ENCODE measurements around the gene CNTN4. TPM values are rescaled to one million over a fixed set of nuclear protein-coding genes. Genes with fewer than 3 reads are reported as not detected.

CNTN4 gene
- total RNA-seq, 1 donor from 2014 or later: 48.3 TPM

GRCh38 chr3:2484162-2485026 is 385.7 kb downstream of the CNTN4 start:
- no peak for TF ChIP-seq CTCF (IDR thresholded peaks at IDR 0.05)
- no peak overlapping the region for H3K4me3 Mint-ChIP-seq (ENCODE audit: unreplicated experiment)
- peaks cover 21% of the 10 kb centered on the region for H3K9me3 Mint-ChIP-seq (ENCODE audit: unreplicated experiment)
- no peak overlapping the region for H3K27ac Mint-ChIP-seq (ENCODE audit: unreplicated experiment)
- H3K4me1 Mint-ChIP-seq (ENCODE audit: unreplicated experiment): no peaks in the 10 kb centered on the region
- no peaks in the 10 kb centered on the region for H3K27me3 Mint-ChIP-seq (ENCODE audit: unreplicated experiment)
- DNase-seq (ENCODE audit: extremely low spot score, unreplicated experiment): no peak
- no peaks in the 10 kb centered on the region for H3K36me3 Mint-ChIP-seq (ENCODE audit: unreplicated experiment)

GRCh38 chr3:2485027-2485375 is 386.3 kb downstream of the CNTN4 start:
- no peak for DNase-seq (ENCODE audit: extremely low spot score, unreplicated experiment)
- no peaks in the 10 kb centered on the region for H3K36me3 Mint-ChIP-seq (ENCODE audit: unreplicated experiment)
- TF ChIP-seq CTCF (IDR thresholded peaks at IDR 0.05): no peak
- no peaks in the 10 kb centered on the region for H3K4me1 Mint-ChIP-seq (ENCODE audit: unreplicated experiment)
- H3K27me3 Mint-ChIP-seq (ENCODE audit: unreplicated experiment): no peaks in the 10 kb centered on the region
- peaks cover 18% of the 10 kb centered on the region for H3K9me3 Mint-ChIP-seq (ENCODE audit: unreplicated experiment)
- H3K4me3 Mint-ChIP-seq (ENCODE audit: unreplicated experiment): no peak overlapping the region
- no peak overlapping the region for H3K27ac Mint-ChIP-seq (ENCODE audit: unreplicated experiment)

GRCh38 chr3:2495746-2496145 is 397.1 kb downstream of the CNTN4 start:
- TF ChIP-seq CTCF (IDR thresholded peaks at IDR 0.05): no peak

GRCh38 chr3:2504912-2505311 is 406.2 kb downstream of the CNTN4 start:
- Mint-ChIP-seq H3K4me3 (ENCODE audit: unreplicated experiment) (no peak overlapping the region), H3K27me3 (ENCODE audit: unreplicated experiment) (no peaks in the 10 kb centered on the region), H3K4me1 (ENCODE audit: unreplicated experiment) (peaks cover 7% of the 10 kb centered on the region), H3K36me3 (ENCODE audit: unreplicated experiment) (no peaks in the 10 kb centered on the region), H3K27ac (ENCODE audit: unreplicated experiment) (no peak overlapping the region), H3K9me3 (ENCODE audit: unreplicated experiment) (peaks cover 8% of the 10 kb centered on the region)
- no peak for TF ChIP-seq CTCF (IDR thresholded peaks at IDR 0.05)
- DNase-seq (ENCODE audit: extremely low spot score, unreplicated experiment): no peak

More at GRCh38 chr3:2495746-2496145, 397.1 kb downstream of the CNTN4 start:
- H3K4me1 Mint-ChIP-seq (ENCODE audit: unreplicated experiment): no peaks in the 10 kb centered on the region
- H3K4me3 Mint-ChIP-seq (ENCODE audit: unreplicated experiment): no peak overlapping the region
- peaks cover 26% of the 10 kb centered on the region for H3K9me3 Mint-ChIP-seq (ENCODE audit: unreplicated experiment)
- no peaks in the 10 kb centered on the region for H3K36me3 Mint-ChIP-seq (ENCODE audit: unreplicated experiment)
- no peak overlapping the region for H3K27ac Mint-ChIP-seq (ENCODE audit: unreplicated experiment)
- no peak for DNase-seq (ENCODE audit: extremely low spot score, unreplicated experiment)
- no peaks in the 10 kb centered on the region for H3K27me3 Mint-ChIP-seq (ENCODE audit: unreplicated experiment)

GRCh38 chr3:2506776-2507175 is 408.1 kb downstream of the CNTN4 start:
- H3K9me3 Mint-ChIP-seq (ENCODE audit: unreplicated experiment): peaks cover 12% of the 10 kb centered on the region
- H3K27ac Mint-ChIP-seq (ENCODE audit: unreplicated experiment): no peak overlapping the region
- DNase-seq (ENCODE audit: extremely low spot score, unreplicated experiment): no peak
- peaks cover 7% of the 10 kb centered on the region for H3K4me1 Mint-ChIP-seq (ENCODE audit: unreplicated experiment)
- H3K36me3 Mint-ChIP-seq (ENCODE audit: unreplicated experiment): no peaks in the 10 kb centered on the region
- H3K27me3 Mint-ChIP-seq (ENCODE audit: unreplicated experiment): no peaks in the 10 kb centered on the region
- TF ChIP-seq CTCF (IDR thresholded peaks at IDR 0.05): no peak
- no peak overlapping the region for H3K4me3 Mint-ChIP-seq (ENCODE audit: unreplicated experiment)

Data from osteocyte (in vitro differentiated cells).